SU-DHL-6 (cell line): ENCODE results near the gene ZNF775.

Experiments
- CTCF ChIP-seq: fragments of 200-600 bp; sonication (generic); IDR thresholded peaks from one replicate; pipeline ENCODE4 v1.5.1; 2017; ENCODE audit warnings: antibody characterized with exemption, mild to moderate bottlenecking, low read length, moderate library complexity; ENCODE audit not compliant: insufficient read depth, poor library complexity, severe bottlenecking
- EZH2phosphoT487 ChIP-seq: fragments of 200-600 bp; sonication (generic), shearing (Covaris generic); conservative IDR thresholded peaks from 2 replicates; pipeline ENCODE4 v1.6.1; 2018; ENCODE audit warnings: mild to moderate bottlenecking, antibody characterized with exemption, low read length, moderate library complexity, mixed read lengths

- TF ChIP-seq CTCF = no peak
- TF ChIP-seq EZH2phosphoT487 = no peak
These were observed 580 bp downstream of the ZNF775 start for GRCh38 chr7:150379441-150380379.
